H1 (cell line): ENCODE results near the gene CTNNBL1. TPM values are rescaled to one million over a fixed set of nuclear protein-coding genes. Genes with fewer than 3 reads are reported as not detected.

Experiments
- CTCF ChIA-PET: fragments of 300-600 bp; sonication (Branson Sonifier 250); formaldehyde crosslinking; loops from one replicate; lab custom pipeline; 2021; ENCODE audit not compliant: partially characterized antibody; lab: Charles Lee
- POLR2A ChIA-PET: fragments of 300-600 bp; sonication (Branson Sonifier 250); formaldehyde crosslinking; loops from one replicate; lab custom pipeline; 2021; ENCODE audit warnings: inconsistent platforms; ENCODE audit not compliant: partially characterized antibody; lab: Charles Lee
- DNase-seq, 2 experiments: peaks; one replicate each; pipeline versions ENCODE4 v3.0.0 to v3.0.0-alpha.2; 2010 to 2022; ENCODE audit warnings: low spot score in 2 of 2, low read depth in 1 of 2, mixed read lengths in 1 of 2
- FAIRE-seq: peaks from 2 replicates; lab custom pipeline; 2011; peaks lifted over from hg19 to GRCh38; lab: Jason Lieb, UNC
- H2AFZ ChIP-seq: 2 replicates; pipeline ENCODE4 v1.8.1; 2012; ENCODE audit warnings: low read length, inconsistent platforms
- H2AK5ac ChIP-seq: 2 replicates; pipeline ENCODE4 v1.6.1; 2013; ENCODE audit warnings: low read depth, low read length
- H2BK120ac ChIP-seq: replicated peaks from 2 replicates; pipeline ENCODE3; 2013; ENCODE audit warnings: low read depth, low read length, inconsistent platforms
- H2BK12ac ChIP-seq: 2 replicates; pipeline ENCODE4 v1.6.1; 2013; ENCODE audit warnings: low read depth, low read length
- H2BK15ac ChIP-seq: 2 replicates; pipeline ENCODE4 v1.6.1; 2013; ENCODE audit warnings: low read length
- H2BK20ac ChIP-seq: 2 replicates; pipeline ENCODE4 v1.6.1; 2013; ENCODE audit warnings: low read length
- H2BK5ac ChIP-seq: 2 replicates; pipeline ENCODE4 v1.6.1; 2013; ENCODE audit warnings: low read depth, low read length
- H3K14ac ChIP-seq: 2 replicates; pipeline ENCODE4 v1.6.1; 2013; ENCODE audit warnings: inconsistent platforms; ENCODE audit not compliant: insufficient read length
- H3K18ac ChIP-seq: 2 replicates; pipeline ENCODE4 v1.6.1; 2013; ENCODE audit warnings: low read length; ENCODE audit errors: extremely low read depth
- H3K23ac ChIP-seq: 2 replicates; pipeline ENCODE4 v1.6.1; 2013; ENCODE audit warnings: inconsistent platforms; ENCODE audit not compliant: insufficient read length
- H3K23me2 ChIP-seq: 2 replicates; pipeline ENCODE4 v1.6.1; 2013; ENCODE audit warnings: low read depth, low read length
- H3K27ac ChIP-seq: 2 replicates; pipeline ENCODE4 v1.6.1; 2011; ENCODE audit warnings: low read depth, low read length, inconsistent platforms
- H3K27me3 ChIP-seq, 4 experiments: replicated peaks in 1 of 4; 1 replicate in 1 of 4; 2 replicates in 3 of 4; pipeline versions ENCODE4 v1.6.1 to v1.8.1; 2011 to 2013; ENCODE audit warnings: low read length in 3 of 4, mild to moderate bottlenecking in 3 of 4, inconsistent platforms in 2 of 4, mixed read lengths in 2 of 4, moderate library complexity in 1 of 4; ENCODE audit not compliant: control insufficient read depth in 3 of 4, insufficient read depth in 3 of 4; ENCODE audit errors: extremely low read depth in 1 of 4
- H3K36me3 ChIP-seq, 4 experiments: 2 replicates each; pipeline versions ENCODE4 v1.6.1 to v1.8.1; 2011 to 2013; ENCODE audit warnings: mild to moderate bottlenecking in 4 of 4, low read length in 3 of 4, moderate library complexity in 2 of 4, control low read depth in 1 of 4, inconsistent platforms in 1 of 4; ENCODE audit not compliant: insufficient read depth in 4 of 4, control insufficient read depth in 2 of 4
- H3K4ac ChIP-seq: replicated peaks from 2 replicates; pipeline ENCODE3; 2013; ENCODE audit warnings: low read length, low read depth, mixed read lengths, inconsistent platforms; ENCODE audit not compliant: insufficient read length
- H3K4me1 ChIP-seq, 4 experiments: replicated peaks in 1 of 4; 1 replicate in 1 of 4; 2 replicates in 3 of 4; pipeline versions ENCODE4 v1.6.1 to v1.8.1; 2011 to 2013; ENCODE audit warnings: low read length in 3 of 4, inconsistent platforms in 2 of 4, mixed read lengths in 1 of 4; ENCODE audit not compliant: insufficient read depth in 4 of 4, control insufficient read depth in 3 of 4
- H3K4me2 ChIP-seq, 2 experiments: 2 replicates each; pipeline versions ENCODE4 v1.6.1 to v1.8.1; 2011 to 2013; ENCODE audit warnings: low read depth in 2 of 2, low read length in 2 of 2, control low read depth in 1 of 2, inconsistent platforms in 1 of 2, mild to moderate bottlenecking in 1 of 2; ENCODE audit not compliant: insufficient read depth in 1 of 2
- H3K4me3 ChIP-seq, 4 experiments: fragments of 200-600, 300-600 bp in 1 of 4; sonication (generic), shearing (Covaris generic), sonication (Bioruptor Twin) in 1 of 4; 2 replicates each; pipeline versions ENCODE4 v1.5.1 to v1.8.1; 2011 to 2016; ENCODE audit warnings: low read length in 4 of 4, low read depth in 3 of 4, control low read depth in 2 of 4, inconsistent platforms in 2 of 4, mild to moderate bottlenecking in 2 of 4, mixed read lengths in 1 of 4, moderate library complexity in 1 of 4; ENCODE audit not compliant: insufficient read depth in 2 of 4; ENCODE audit errors: extremely low read depth in 1 of 4
- H3K56ac ChIP-seq: replicated peaks from 2 replicates; pipeline ENCODE3; 2013; ENCODE audit warnings: low read depth, mild to moderate bottlenecking, mixed read lengths, low read length, inconsistent platforms; ENCODE audit not compliant: insufficient read length
- H3K79me1 ChIP-seq: 2 replicates; pipeline ENCODE4 v1.6.1; 2013; ENCODE audit warnings: low read depth, low read length, control low read depth
- H3K79me2 ChIP-seq, 2 experiments: 2 replicates each; pipeline versions ENCODE4 v1.6.1 to v1.8.1; 2012 to 2013; ENCODE audit warnings: low read length in 2 of 2, mild to moderate bottlenecking in 2 of 2, inconsistent platforms in 1 of 2; ENCODE audit not compliant: insufficient read depth in 2 of 2, control insufficient read depth in 1 of 2
- H3K9ac ChIP-seq, 4 experiments: replicated peaks in 1 of 4; 1 replicate in 1 of 4; 2 replicates in 3 of 4; pipeline versions ENCODE4 v1.6.1 to v1.8.1; 2011 to 2013; ENCODE audit warnings: low read depth in 3 of 4, low read length in 3 of 4, control low read depth in 2 of 4, mild to moderate bottlenecking in 2 of 4, moderate library complexity in 2 of 4, inconsistent platforms in 1 of 4; ENCODE audit errors: extremely low read depth in 1 of 4
- H3K9me3 ChIP-seq, 2 experiments: 2 replicates each; pipeline versions ENCODE4 v1.6.1 to v1.8.1; 2012 to 2013; ENCODE audit warnings: mild to moderate bottlenecking in 2 of 2, moderate library complexity in 2 of 2, control low read depth in 1 of 2, inconsistent platforms in 1 of 2, low read depth in 1 of 2, low read length in 1 of 2, mixed read lengths in 1 of 2; ENCODE audit not compliant: insufficient read depth in 2 of 2
- H4K20me1 ChIP-seq, 2 experiments: replicated peaks in 1 of 2; 2 replicates each; pipeline versions ENCODE3 to v1.8.1; 2011 to 2013; ENCODE audit warnings: inconsistent platforms in 2 of 2, low read length in 2 of 2, mild to moderate bottlenecking in 1 of 2; ENCODE audit not compliant: insufficient read depth in 2 of 2, control insufficient read depth in 1 of 2
- H4K5ac ChIP-seq: 2 replicates; pipeline ENCODE4 v1.6.1; 2013; ENCODE audit warnings: low read length, low read depth, mixed read lengths, inconsistent platforms; ENCODE audit not compliant: insufficient read length
- H4K8ac ChIP-seq: 2 replicates; pipeline ENCODE4 v1.8.0; 2013; ENCODE audit warnings: mild to moderate bottlenecking, moderate library complexity, low read length, inconsistent platforms; ENCODE audit not compliant: insufficient read depth; ENCODE audit errors: extremely low read depth
- H4K91ac ChIP-seq: replicated peaks from 2 replicates; pipeline ENCODE3; 2013; ENCODE audit warnings: low read length, mixed read lengths, inconsistent platforms; ENCODE audit not compliant: insufficient read length
- BRCA1 ChIP-seq: IDR thresholded peaks from 2 replicates; pipeline ENCODE4 v1.6.1; 2012; ENCODE audit warnings: low read depth, low read length, improper control_type of control experiment
- CBX5 ChIP-seq: fragments of 300-800, 300-1000 bp; sonication (generic); IDR thresholded peaks from 2 replicates; pipeline ENCODE4 v1.7.1; 2016; ENCODE audit warnings: antibody characterized with exemption, low read length, low read depth
- EP300 ChIP-seq, 2 experiments: IDR thresholded peaks; 1 replicate in 1 of 2; 2 replicates in 1 of 2; pipeline ENCODE4 v1.6.1; 2011 to 2012; ENCODE audit warnings: low read depth in 2 of 2, low read length in 2 of 2, mild to moderate bottlenecking in 2 of 2, borderline replicate concordance in 1 of 2, inconsistent platforms in 1 of 2, moderate library complexity in 1 of 2
- FOSL1 ChIP-seq: IDR thresholded peaks from 2 replicates; pipeline ENCODE4 v1.6.1; 2011; ENCODE audit warnings: mild to moderate bottlenecking, low read depth, low read length, moderate library complexity; ENCODE audit not compliant: insufficient read depth
- HDAC2 ChIP-seq, 2 experiments: fragments of 300-600 bp in 1 of 2; sonication (generic) in 1 of 2; IDR thresholded peaks; 2 replicates each; pipeline ENCODE4 v1.6.1; 2011 to 2012; ENCODE audit warnings: low read depth in 2 of 2, low read length in 2 of 2, mild to moderate bottlenecking in 2 of 2, moderate library complexity in 2 of 2, borderline replicate concordance in 1 of 2, inconsistent platforms in 1 of 2
- KDM1A ChIP-seq: fragments of 200-600, 300-600 bp; sonication (generic); IDR thresholded peaks from 2 replicates; pipeline ENCODE4 v1.7.1; 2016; ENCODE audit warnings: mild to moderate bottlenecking, low read length, borderline replicate concordance
- MAX ChIP-seq: IDR thresholded peaks from 2 replicates; pipeline ENCODE4 v1.6.1; 2012; ENCODE audit warnings: inconsistent platforms
- SIX5 ChIP-seq: IDR thresholded peaks from 2 replicates; pipeline ENCODE4 v1.6.1; 2011; ENCODE audit warnings: mild to moderate bottlenecking, low read depth, low read length
- SUZ12 ChIP-seq: fragments of 200-600 bp; sonication (generic); IDR thresholded peaks from 2 replicates; pipeline ENCODE4 v1.6.1; 2012; ENCODE audit warnings: mild to moderate bottlenecking, inconsistent platforms, low read length, moderate library complexity, mixed read lengths
- TBP ChIP-seq: IDR thresholded peaks from 2 replicates; pipeline ENCODE4 v1.6.1; 2011; ENCODE audit warnings: low read depth, low read length, improper control_type of control experiment
- ZNF274 ChIP-seq: IDR thresholded peaks from 2 replicates; pipeline ENCODE4 v1.7.0; 2012; ENCODE audit warnings: low read length, borderline replicate concordance; ENCODE audit errors: extremely low read depth
- WGBS, 2 experiments: shearing (Covaris generic) in 1 of 2; methylation state at CpG; one replicate each; pipeline versions ENCODE4 v1.1.6 to v1.1.7; 2013 to 2015; ENCODE audit warnings: low lambda C conversion rate in 2 of 2, mixed read lengths in 2 of 2, inconsistent platforms in 1 of 2, low coverage in 1 of 2, missing lambda C conversion rate in 1 of 2; ENCODE audit not compliant: insufficient replicate concordance in 2 of 2, insufficient coverage in 1 of 2, insufficient read length in 1 of 2; ENCODE audit errors: extremely low coverage in 1 of 2, missing lambda C conversion rate in 1 of 2; 5-methylcytosine and 5-hydroxymethylcytosine counted together
- polyA plus RNA-seq, 7 experiments: library from polyadenylated mRNA; depleted of rRNA in 3 of 7; stranded (reverse) in 5 of 7; unstranded in 2 of 7; fragments of >200 nt in 5 of 7; fragments of 200-250 nt in 2 of 7; gene quantifications; 1 replicate in 5 of 7; 2 replicates in 1 of 7; 4 replicates in 1 of 7; pipeline versions ENCODE4 v1.2.1 to v1.2.3, GENCODE V29; 2011 to 2013; ENCODE audit warnings: missing spikeins in 2 of 7, mixed read lengths in 2 of 7
- total RNA-seq: library from RNA; stranded (reverse); fragmentation: NEBNext Ultra II Directional; extraction: Animal tissue kit (Norgen Biotek cat#: 25700); gene quantifications from 2 replicates; pipeline ENCODE4 v1.2.1, GENCODE V29; 2021

CTNNBL1 gene
- total and polyA plus RNA-seq, 2 of the 8 experiments (the other 6 are each of a cell fraction or from before 2014, with no cell fraction given) = 19.6 to 81.6 TPM

GRCh38 chr20:37898233-37899104 is 204.6 kb downstream of the CTNNBL1 start:
- no peak overlapping the region for H3K4me3 ChIP-seq
- 76% methylated on average over 10 of the region's 10 CpGs; no CpG with 5 or more reads in 1 of the 2 experiments for WGBS, 2 experiments
- POLR2A ChIA-PET = interaction anchor here (0.6 kb wide), 1 partner anchor 79 kb away, joined by 3 read pairs; no protein-coding TSS in a partner anchor
- no peak for TF ChIP-seq FOSL1
- no peak for TF ChIP-seq MAX
- no peak for TF ChIP-seq SIX5
- TF ChIP-seq SUZ12 = no peak
- TF ChIP-seq ZNF274 = no peak
- no peak for TF ChIP-seq TBP
- no peak for TF ChIP-seq CBX5
- no peak for TF ChIP-seq BRCA1
- TF ChIP-seq HDAC2 (IDR thresholded peaks at IDR 0.05; ENCODE audit: borderline replicate concordance in 1 of 2, low read depth in 2 of 2, low read length in 2 of 2) = no peak
- TF ChIP-seq EP300 (IDR thresholded peaks at IDR 0.05; ENCODE audit: borderline replicate concordance in 1 of 2, low read depth in 2 of 2, low read length in 2 of 2) = no peak
- no peak for TF ChIP-seq KDM1A

More at GRCh38 chr20:37898233-37899104, 204.6 kb downstream of the CTNNBL1 start:
- H3K79me2 ChIP-seq = no peaks in the 10 kb centered on the region
- H2AFZ ChIP-seq = no peak overlapping the region
- H3K27ac ChIP-seq = no peak overlapping the region
- H4K20me1 ChIP-seq = peaks cover 0 to 3% of the 10 kb centered on the region in 2 experiments
- no peaks in the 10 kb centered on the region for H3K9me3 ChIP-seq
- H3K18ac ChIP-seq = no peak overlapping the region
- H3K4me2 ChIP-seq = no peak overlapping the region
- no peak overlapping the region for H2BK20ac ChIP-seq
- no peak overlapping the region for H3K23ac ChIP-seq
- no peaks in the 10 kb centered on the region for H3K36me3 ChIP-seq
- no peak overlapping the region for H3K14ac ChIP-seq
- H4K8ac ChIP-seq = no peak overlapping the region
- no peak overlapping the region for H3K4ac ChIP-seq
- no peak overlapping the region for H2BK12ac ChIP-seq
- no peak overlapping the region for H2BK15ac ChIP-seq
- no peaks in the 10 kb centered on the region for H3K79me1 ChIP-seq
- H2BK120ac ChIP-seq = no peak overlapping the region
- no peak overlapping the region for H3K9ac ChIP-seq
- no peak overlapping the region for H4K91ac ChIP-seq
- peaks cover 4% of the 10 kb centered on the region; the same call in 1 of the 2 replicates for H3K23me2 ChIP-seq
- FAIRE-seq = no peak
- CTCF ChIA-PET = interaction anchor here (0.6 to 2.0 kb wide), 31 partner anchors 10 to 355 kb away, joined by 3 to 10 read pairs (median 3); no protein-coding TSS in a partner anchor
- peaks cover 0 to 5% (median 0%) of the 10 kb centered on the region in 4 experiments; a peak in 2 of 7 replicates for H3K4me1 ChIP-seq
- no peak overlapping the region for H4K5ac ChIP-seq
- H3K56ac ChIP-seq = no peak overlapping the region
- no peak for DNase-seq
- no peaks in the 10 kb centered on the region; a peak in 2 of 7 replicates for H3K27me3 ChIP-seq
- H2AK5ac ChIP-seq = no peak overlapping the region
- no peak overlapping the region for H2BK5ac ChIP-seq
